Subcutaneous adipose tissue (tissue), 4 donors: ENCODE results near the gene TEX54. TPM values are rescaled to one million over a fixed set of nuclear protein-coding genes. Genes with fewer than 3 reads are reported as not detected.

Source experiments
- CTCF ChIP-seq: fragments of 450-650 bp; IDR thresholded peaks from one replicate; pipeline ENCODE4 v1.5.1; 2016; ENCODE audit warnings: low read depth, mild to moderate bottlenecking, control low read depth, antibody characterized with exemption, moderate library complexity
- total RNA-seq, 4 donors: library from RNA; depleted of rRNA; stranded (reverse); fragments of >200 nt; gene quantifications; one replicate each; pipeline ENCODE4 v1.1.0, GENCODE V29; 2016

TEX54 gene
- total RNA-seq = not detected

GRCh38 chr11:62832336-62833234 lies at the start of gene TEX54:
TSS of gene TEX54 (minus strand) at chr11:62832841.
- no peak for TF ChIP-seq CTCF

- TF ChIP-seq CTCF = no peak
Measured at GRCh38 chr11:62882431-62882749, 49.7 kb upstream of the TEX54 start.

GRCh38 chr11:62881579-62882430 lies 49.2 kb upstream of the TEX54 start:
- TF ChIP-seq CTCF = no peak

GRCh38 chr11:62880803-62881578 lies 48.4 kb upstream of the TEX54 start, which contains the start of gene SLC3A2:
TSS of gene SLC3A2 (plus strand) at chr11:62880896. CDS start at chr11:62881024, 128 bp downstream.
- TF ChIP-seq CTCF = no peak

GRCh38 chr11:62880231-62880802 lies 47.7 kb upstream of the TEX54 start:
- TF ChIP-seq CTCF = no peak

- TF ChIP-seq CTCF = no peak
Measured at GRCh38 chr11:62879235-62879978, 46.8 kb upstream of the TEX54 start.
